NB4 (cell line): ENCODE results near the gene RPL5.

Experiments
- CTCF ChIP-seq: IDR thresholded peaks from one replicate; pipeline ENCODE4 v1.5.1; 2012; ENCODE audit warnings: low read depth, low read length
- MAX ChIP-seq: IDR thresholded peaks from 2 replicates; pipeline ENCODE4 v1.6.1; 2011; ENCODE audit warnings: low read depth, low read length
- POLR2A ChIP-seq: IDR thresholded peaks from 2 replicates; pipeline ENCODE4 v1.6.1; 2011; ENCODE audit warnings: mild to moderate bottlenecking; ENCODE audit not compliant: insufficient read length; ENCODE audit errors: extremely low read depth

GRCh38 chr1:92884195-92884594 lies 52.4 kb downstream of the RPL5 start:
- TF ChIP-seq CTCF, result no peak
- TF ChIP-seq MAX, result no peak
- no peak for TF ChIP-seq POLR2A
